Activated CD4-positive, alpha-beta T cell treated with anti-CD3 and anti-CD28 coated beads for 1 hour (primary cell): Measurements from ENCODE around the gene IGDCC3.
A peak's percentile ranks its signal among the peaks of the same experiment; 100 is the strongest.
"Not testable (repeated sequence)": the region's sequence is repeated elsewhere in the genome, so short reads cannot be mapped to it uniquely, and the experiment has no call there.

Source experiments
- DNase-seq: peaks from one replicate; pipeline ENCODE4 v3.0.0-alpha.2; 2020

Gene IGDCC3

GRCh38 chr15:65405791-65406423, 28.1 kb upstream of the IGDCC3 start:
- DNase-seq: no peak

GRCh38 chr15:65404186-65404872, 26.5 kb upstream of the IGDCC3 start:
- DNase-seq: no peak

DNA sequence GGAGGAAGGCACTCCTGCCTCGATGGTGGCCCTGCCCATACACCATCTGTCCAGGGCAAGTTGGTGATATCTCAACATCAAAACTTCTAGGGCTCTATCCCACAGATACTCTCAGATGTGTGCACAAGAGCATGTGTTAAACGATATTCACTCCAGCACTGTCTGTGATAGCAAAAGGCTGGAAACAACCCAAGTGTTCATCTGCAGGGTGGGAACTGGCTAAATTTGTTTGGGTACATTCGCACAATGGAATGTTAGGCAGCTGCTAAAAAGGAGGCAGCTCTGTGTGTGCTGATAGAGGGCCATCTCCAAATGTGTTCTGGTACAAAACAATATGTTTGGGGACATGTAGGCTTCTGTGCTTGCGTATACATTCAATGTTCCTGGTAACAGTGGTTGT, 25.2 kb upstream of the IGDCC3 start:
- no peak for DNase-seq

DNA sequence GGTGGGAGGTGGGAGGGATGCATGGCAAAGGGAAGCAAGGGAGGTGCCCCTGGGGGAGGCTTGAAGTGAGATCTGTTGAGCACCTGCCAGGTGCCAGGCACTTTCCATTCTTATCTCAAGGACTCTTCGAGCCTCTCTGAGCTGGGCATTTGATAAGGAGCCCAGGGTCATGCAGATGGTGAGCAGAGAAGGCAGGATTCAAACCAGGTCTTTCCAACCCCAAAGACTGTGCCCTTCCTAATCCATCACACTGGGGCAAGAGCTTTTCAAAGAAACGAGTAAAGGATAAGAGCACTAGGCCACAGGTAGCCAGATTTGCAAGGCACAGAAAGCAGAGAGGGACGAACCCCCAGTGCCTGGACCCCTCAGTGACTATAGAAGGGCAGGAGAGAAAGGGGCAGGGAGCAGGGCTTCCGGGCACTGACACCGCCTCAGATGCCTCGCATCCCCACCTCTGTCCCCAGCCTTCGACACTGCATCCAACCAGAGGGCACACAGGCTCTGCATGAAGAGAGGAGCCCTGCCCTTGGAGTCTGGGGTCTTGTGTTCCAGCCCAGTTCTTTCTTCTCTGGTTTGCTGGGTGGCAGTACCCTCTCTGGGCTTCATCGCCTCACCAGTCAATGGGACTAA, 23.9 kb upstream of the IGDCC3 start:
- DNase-seq: no peak

GRCh38 chr15:65400760-65401610, 23.2 kb upstream of the IGDCC3 start:
- peak; percentile 17 for DNase-seq

DNA sequence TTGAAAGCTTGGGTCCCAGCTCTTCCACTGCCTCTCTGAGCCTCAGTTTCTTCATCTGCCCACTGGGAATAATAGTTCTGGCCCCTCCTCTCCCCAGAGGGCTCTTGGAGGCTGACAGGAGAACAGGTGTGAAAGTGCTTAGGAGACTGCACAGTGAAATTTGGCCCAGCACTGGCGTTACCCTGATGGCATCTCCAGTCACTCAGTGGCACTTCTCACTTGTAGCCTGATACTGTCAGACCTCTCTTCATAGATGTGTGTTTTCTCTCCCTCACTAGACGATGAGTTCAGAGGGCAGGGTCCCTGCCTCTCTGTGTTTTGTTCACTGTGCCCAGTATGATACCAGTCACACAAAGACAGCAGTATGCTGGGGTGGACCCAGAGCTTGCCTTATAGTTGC, 22.2 kb upstream of the IGDCC3 start:
- no peak for DNase-seq

DNA sequence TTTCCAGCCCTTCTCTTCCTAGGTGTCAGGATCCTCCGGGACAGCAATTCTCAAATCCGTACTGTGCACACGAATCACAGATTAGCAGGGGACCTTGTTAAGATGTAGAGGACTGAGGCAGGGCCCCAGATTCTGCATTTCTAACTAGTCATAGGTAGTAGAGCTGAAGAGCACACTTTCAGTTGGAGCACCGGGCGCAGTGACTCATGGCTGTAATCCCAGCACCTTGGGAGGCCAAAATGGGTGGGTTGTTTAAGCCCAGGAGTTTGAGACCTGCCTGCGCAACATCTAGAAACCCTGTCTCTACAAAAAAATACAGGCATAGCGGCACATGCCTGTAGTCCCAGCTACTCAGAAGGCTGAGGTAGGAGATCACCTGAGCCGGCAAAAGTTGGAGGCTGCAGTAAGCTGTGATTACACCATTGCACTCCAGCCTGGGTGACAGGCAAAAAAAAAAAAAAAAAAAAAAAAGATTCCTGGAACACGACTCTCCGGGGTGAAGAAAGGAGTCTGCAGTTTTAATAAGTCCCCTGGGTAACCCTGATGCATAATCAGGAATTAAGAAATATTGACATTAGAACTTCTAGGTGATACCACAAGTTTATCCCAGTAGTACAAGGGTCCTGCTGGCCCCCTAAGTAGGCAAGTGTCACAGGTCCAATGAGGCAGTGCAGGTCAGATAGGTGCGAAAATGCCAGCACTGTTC, 21.4 kb upstream of the IGDCC3 start:
- no peak for DNase-seq

DNA sequence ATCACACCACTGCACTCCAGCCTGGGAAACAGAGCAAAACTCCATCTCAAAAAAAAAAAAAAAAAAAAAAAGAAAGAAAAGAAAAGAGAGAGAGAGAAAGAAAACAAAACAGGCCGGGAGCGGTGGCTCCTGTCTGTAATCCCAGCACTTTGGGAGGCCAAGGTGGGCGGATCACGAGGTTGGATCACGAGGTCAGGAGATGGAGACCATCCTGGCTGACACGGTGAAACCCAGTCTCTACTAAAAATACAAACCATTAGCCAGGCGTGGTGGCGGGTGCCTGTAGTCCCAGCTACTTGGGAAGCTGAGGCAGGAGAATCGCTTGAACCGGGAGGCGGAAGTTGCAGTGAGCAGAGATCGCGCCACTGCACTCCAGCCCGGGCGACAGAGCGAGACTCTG, 20.7 kb upstream of the IGDCC3 start:
- not testable (repeated sequence) for DNase-seq

- DNase-seq: no peak
These were observed 19.1 kb upstream of the IGDCC3 start for GRCh38 chr15:65396965-65397317.

DNA sequence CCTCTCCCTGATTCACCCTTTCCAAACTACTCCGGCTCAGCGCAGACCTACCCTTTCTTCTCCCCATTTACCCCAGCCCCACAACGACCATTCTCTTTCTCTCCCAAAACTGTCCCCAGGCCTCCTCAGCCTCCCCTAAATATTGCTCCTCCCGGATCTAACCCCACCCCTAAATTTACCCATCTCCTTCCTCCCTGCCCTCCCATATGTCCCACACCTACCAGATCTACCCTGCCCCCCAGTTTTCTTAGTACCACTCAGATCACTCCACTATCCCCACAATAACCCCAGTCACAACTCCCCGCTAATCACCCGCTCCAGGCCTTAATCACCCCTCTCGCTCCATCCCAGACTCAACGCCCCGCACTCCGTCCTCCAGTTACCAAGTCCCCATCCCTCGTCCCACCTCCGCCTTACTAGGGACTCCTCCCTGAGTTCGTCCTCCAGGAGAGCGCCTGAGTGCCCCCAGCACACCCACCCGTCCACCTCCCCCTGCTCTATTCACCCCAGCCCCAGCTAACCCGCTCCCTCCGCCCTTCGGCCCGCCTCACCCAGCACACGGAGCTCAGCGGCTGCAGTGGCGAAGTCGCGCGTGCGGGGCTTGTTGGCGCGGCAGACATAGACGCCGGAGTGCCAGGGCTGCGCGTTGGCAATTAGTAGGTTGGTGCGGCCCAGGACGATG, 18.6 kb upstream of the IGDCC3 start:
- no peak for DNase-seq

GRCh38 chr15:65395567-65396202, 17.9 kb upstream of the IGDCC3 start:
- DNase-seq: no peak

GRCh38 chr15:65394936-65395335, 17.1 kb upstream of the IGDCC3 start:
- no peak for DNase-seq

- no peak for DNase-seq
These were observed 16.5 kb upstream of the IGDCC3 start for GRCh38 chr15:65394280-65394789.

DNA sequence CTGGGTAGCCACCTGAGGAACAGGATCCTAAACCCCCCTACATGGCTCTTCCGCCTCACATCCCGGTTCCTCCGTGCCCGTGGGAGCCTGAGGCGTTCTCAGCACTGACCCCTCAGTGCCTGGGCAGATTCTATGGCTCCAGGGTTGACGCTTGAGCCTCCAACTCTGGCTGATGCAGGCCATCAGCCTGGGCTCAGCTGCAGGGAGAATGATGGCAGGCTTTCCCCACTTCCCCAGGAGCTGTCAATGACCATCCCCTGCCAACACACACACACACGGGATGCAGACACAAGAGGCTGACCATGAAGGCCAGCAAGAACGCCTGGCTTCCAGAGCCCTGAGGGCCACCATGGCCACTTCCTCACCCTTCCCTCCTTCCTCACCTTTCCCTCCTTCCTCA, 15.8 kb upstream of the IGDCC3 start:
- DNase-seq: no peak

DNA sequence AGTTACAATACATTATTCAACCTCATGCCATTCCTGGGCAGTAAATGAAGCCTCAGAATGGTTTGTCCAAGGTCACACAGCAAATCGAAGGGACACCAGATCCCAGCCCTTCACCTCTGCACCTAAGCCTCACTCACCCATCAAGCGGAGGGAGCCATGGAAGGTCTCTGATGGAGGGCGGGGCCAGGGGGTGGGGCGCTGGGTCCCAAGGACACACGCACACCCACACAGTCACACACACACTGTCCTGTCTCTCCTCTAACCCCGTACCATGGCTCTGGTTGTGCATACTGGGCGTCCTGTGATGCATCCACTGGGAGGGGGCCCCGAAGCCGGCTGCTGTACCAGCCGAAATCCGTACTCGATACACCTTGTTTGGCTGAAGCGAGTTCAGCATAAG, 15.3 kb upstream of the IGDCC3 start:
- no peak for DNase-seq

DNA sequence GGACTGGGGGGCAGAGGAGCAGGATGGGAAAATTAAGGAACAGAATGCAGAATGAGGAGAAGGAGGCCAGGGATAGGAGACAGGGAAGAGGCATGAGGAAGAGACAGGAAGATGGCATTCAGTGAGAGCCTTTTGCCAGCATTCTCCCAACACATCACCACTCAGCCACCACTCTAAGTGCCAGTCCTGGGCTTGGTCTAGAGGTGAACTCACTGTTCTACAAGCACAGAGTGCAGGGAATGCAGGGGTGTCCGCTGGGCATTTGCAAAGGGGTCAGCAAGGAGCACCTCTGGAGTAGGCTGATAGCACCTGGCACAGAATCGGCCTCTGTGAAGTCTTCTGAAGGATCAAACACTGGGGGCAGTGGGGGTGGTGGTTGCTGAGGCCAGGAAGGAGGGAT, 14.6 kb upstream of the IGDCC3 start:
- DNase-seq: no peak

- DNase-seq: no peak
These were observed 13.9 kb upstream of the IGDCC3 start for GRCh38 chr15:65391732-65392131.

GRCh38 chr15:65390447-65390846, 12.6 kb upstream of the IGDCC3 start:
- DNase-seq: no peak

GRCh38 chr15:65389226-65389625, 11.4 kb upstream of the IGDCC3 start:
- DNase-seq: no peak

- DNase-seq: no peak
These were observed 10.7 kb upstream of the IGDCC3 start for GRCh38 chr15:65388306-65389080.

DNA sequence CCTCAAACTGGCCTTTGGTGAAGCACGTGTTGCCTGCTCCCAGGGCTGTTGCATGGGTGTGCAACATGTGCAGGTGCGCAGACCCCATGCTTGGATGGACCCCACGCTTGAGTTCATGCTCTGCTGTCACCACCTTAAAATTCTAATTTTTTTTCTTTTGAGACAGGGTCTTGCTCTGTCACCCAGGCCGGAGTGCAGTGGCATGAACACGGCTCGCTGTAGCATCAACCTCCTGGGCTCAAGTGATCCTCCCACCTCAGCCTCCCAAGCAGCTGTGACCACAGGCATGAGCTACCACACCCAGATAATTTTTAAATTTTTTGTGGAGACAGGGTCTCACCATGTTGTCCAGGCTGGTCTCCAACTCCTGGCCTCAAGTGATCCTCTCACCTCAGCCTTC, 9.1 kb upstream of the IGDCC3 start:
- no peak for DNase-seq
